ENCODE measurements around the gene TWSG1. TPM values are rescaled to one million over a fixed set of nuclear protein-coding genes. Genes with fewer than 3 reads are reported as not detected.

Gene TWSG1
- total and polyA plus RNA-seq, 7 donors = 3.6 to 8.5 (median 7.0) TPM

GRCh38 chr18:9290156-9290555 is 44.4 kb upstream of the TWSG1 start:
- H3K4me3 ChIP-seq = no peak overlapping the region
- no peaks in the 10 kb centered on the region for H3K36me3 ChIP-seq (ENCODE audit: insufficient read depth in 1 of 2, low read depth in 1 of 2)
- DNase-seq (no peak), ATAC-seq (no peak)
- H3K27ac ChIP-seq = no peak overlapping the region
- H3K9me3 ChIP-seq = peaks cover 18% of the 10 kb centered on the region
- intact Hi-C loops (cut with DNase I) = no loop called here
- no peak for TF ChIP-seq CTCF (IDR thresholded peaks at IDR 0.05)
- no peaks in the 10 kb centered on the region for H3K4me1 ChIP-seq
- no peaks in the 10 kb centered on the region for H3K27me3 ChIP-seq (ENCODE audit: insufficient read depth in 3 of 3, low read length in 2 of 3)

- Histone ChIP-seq H3K27me3 (ENCODE audit: insufficient read depth in 3 of 3, low read length in 2 of 3) (no peaks in the 10 kb centered on the region), H3K36me3 (ENCODE audit: insufficient read depth in 1 of 2, low read depth in 1 of 2) (no peaks in the 10 kb centered on the region), H3K27ac (no peak overlapping the region), H3K4me1 (no peaks in the 10 kb centered on the region), H3K9me3 (peaks cover 18% of the 10 kb centered on the region), H3K4me3 (no peak overlapping the region)
- WGBS, 3 donors = 98 to 99% (median 98%) methylated on average over 2 of the region's 2 CpGs
- DNase-seq (no peak), ATAC-seq (no peak)
- TF ChIP-seq CTCF (IDR thresholded peaks at IDR 0.05) = no peak
- intact Hi-C loops (cut with DNase I) = no loop called here
These were observed 42.5 kb upstream of the TWSG1 start for GRCh38 chr18:9292047-9292446.

GRCh38 chr18:9293948-9294347 is 40.6 kb upstream of the TWSG1 start:
- no peak for ATAC-seq
- TF ChIP-seq CTCF (IDR thresholded peaks at IDR 0.05) = no peak
- no peak overlapping the region for H3K4me3 ChIP-seq

GRCh38 chr18:9296233-9297006 is 38.2 kb upstream of the TWSG1 start:
- no peaks in the 10 kb centered on the region for H3K36me3 ChIP-seq (ENCODE audit: insufficient read depth in 1 of 2, low read depth in 1 of 2)
- no peak for TF ChIP-seq CTCF (IDR thresholded peaks at IDR 0.05)
- no peak overlapping the region for H3K4me3 ChIP-seq
- no peaks in the 10 kb centered on the region for H3K4me1 ChIP-seq
- intact Hi-C loops (cut with DNase I) = no loop called here
- H3K27me3 ChIP-seq (ENCODE audit: insufficient read depth in 3 of 3, low read length in 2 of 3) = no peaks in the 10 kb centered on the region
- ATAC-seq (no peak), DNase-seq (no peak)
- peaks cover 18% of the 10 kb centered on the region for H3K9me3 ChIP-seq
- no peak overlapping the region for H3K27ac ChIP-seq
- 84% methylated on average over 12 to 15 of the region's 15 CpGs for WGBS, 3 donors

More at GRCh38 chr18:9293948-9294347, 40.6 kb upstream of the TWSG1 start:
- DNase-seq = no peak
- intact Hi-C loops (cut with DNase I) = no loop called here
- Histone ChIP-seq H3K9me3 (peaks cover 18% of the 10 kb centered on the region), H3K36me3 (ENCODE audit: insufficient read depth in 1 of 2, low read depth in 1 of 2) (no peaks in the 10 kb centered on the region), H3K27me3 (ENCODE audit: insufficient read depth in 3 of 3, low read length in 2 of 3) (no peaks in the 10 kb centered on the region), H3K27ac (no peak overlapping the region), H3K4me1 (no peaks in the 10 kb centered on the region)
- WGBS, 3 donors = 88 to 97% (median 96%) methylated on average over 1 of the region's 1 CpG

- no peaks in the 10 kb centered on the region for H3K4me1 ChIP-seq
- no peaks in the 10 kb centered on the region for H3K27me3 ChIP-seq (ENCODE audit: insufficient read depth in 3 of 3, low read length in 2 of 3)
- H3K27ac ChIP-seq = no peak overlapping the region
- intact Hi-C loops (cut with DNase I) = no loop called here
- DNase-seq (no peak), ATAC-seq (no peak)
- no peak overlapping the region for H3K4me3 ChIP-seq
- peaks cover 20% of the 10 kb centered on the region for H3K9me3 ChIP-seq
- WGBS, 3 donors = 95 to 99% (median 99%) methylated on average over 18 to 24 of the region's 24 CpGs
- TF ChIP-seq CTCF (IDR thresholded peaks at IDR 0.05) = no peak
- no peaks in the 10 kb centered on the region for H3K36me3 ChIP-seq (ENCODE audit: insufficient read depth in 1 of 2, low read depth in 1 of 2)
These were observed 37.6 kb upstream of the TWSG1 start for GRCh38 chr18:9297007-9297393.
